ENCODE data around the gene C6orf132.

Gene C6orf132

GRCh38 chr6:42136508-42137193 lies 5.8 kb downstream of the C6orf132 start:
- FAIRE-seq (no peak), DNase-seq (ENCODE audit: insufficient read length, low spot score) (peak; percentile 52)

GRCh38 chr6:42135722-42136121 lies 6.7 kb downstream of the C6orf132 start:
- DNase-seq (ENCODE audit: insufficient read length, low spot score), result no peak
- no peak for FAIRE-seq

GRCh38 chr6:42135161-42135560 lies 7.3 kb downstream of the C6orf132 start:
- no peak for DNase-seq (ENCODE audit: insufficient read length, low spot score)
- no peak for FAIRE-seq

- no peak for DNase-seq (ENCODE audit: insufficient read length, low spot score)
These were observed 8.5 kb downstream of the C6orf132 start for GRCh38 chr6:42133926-42134325.

GRCh38 chr6:42131531-42131930 lies 10.9 kb downstream of the C6orf132 start:
- DNase-seq (ENCODE audit: insufficient read length, low spot score), result no peak
- no peak for FAIRE-seq

More at GRCh38 chr6:42133926-42134325, 8.5 kb downstream of the C6orf132 start:
- no peak for FAIRE-seq

GRCh38 chr6:42129360-42129676 lies 13.1 kb downstream of the C6orf132 start:
- no peak for DNase-seq (ENCODE audit: insufficient read length, low spot score)
- no peak for FAIRE-seq

- no peak for DNase-seq (ENCODE audit: insufficient read length, low spot score)
- FAIRE-seq, result no peak
These were observed 13.7 kb downstream of the C6orf132 start for GRCh38 chr6:42128460-42129359.

- no peak for DNase-seq (ENCODE audit: insufficient read length, low spot score)
- FAIRE-seq, result no peak
These were observed 16.8 kb downstream of the C6orf132 start for GRCh38 chr6:42125663-42126062.

- FAIRE-seq (no peak), DNase-seq (ENCODE audit: insufficient read length, low spot score) (no peak)
These were observed 17.2 kb downstream of the C6orf132 start for GRCh38 chr6:42125231-42125630.

GRCh38 chr6:42124223-42124836 lies 18.1 kb downstream of the C6orf132 start:
- no peak for FAIRE-seq
- DNase-seq (ENCODE audit: insufficient read length, low spot score), result no peak

GRCh38 chr6:42123379-42124103 lies 18.9 kb downstream of the C6orf132 start:
- FAIRE-seq (no peak), DNase-seq (ENCODE audit: insufficient read length, low spot score) (no peak)

GRCh38 chr6:42120895-42121865 lies 21.2 kb downstream of the C6orf132 start:
- no peak for FAIRE-seq

GRCh38 chr6:42118162-42119001 lies 24.0 kb downstream of the C6orf132 start:
- FAIRE-seq, result no peak
- no peak for DNase-seq (ENCODE audit: insufficient read length, low spot score)

More at GRCh38 chr6:42120895-42121865, 21.2 kb downstream of the C6orf132 start:
- no peak for DNase-seq (ENCODE audit: insufficient read length, low spot score)

GRCh38 chr6:42117843-42118161 lies 24.6 kb downstream of the C6orf132 start:
- DNase-seq (ENCODE audit: insufficient read length, low spot score) (no peak), FAIRE-seq (no peak)

- FAIRE-seq, result no peak
- no peak for DNase-seq (ENCODE audit: insufficient read length, low spot score)
These were observed 28.3 kb downstream of the C6orf132 start for GRCh38 chr6:42113936-42114636.

GRCh38 chr6:42112351-42112750 lies 30.1 kb downstream of the C6orf132 start:
- FAIRE-seq (no peak), DNase-seq (ENCODE audit: insufficient read length, low spot score) (no peak)

- no peak for DNase-seq (ENCODE audit: insufficient read length, low spot score)
- FAIRE-seq, result no peak
These were observed 31.7 kb downstream of the C6orf132 start for GRCh38 chr6:42110683-42111082.

GRCh38 chr6:42108071-42108470 lies 34.3 kb downstream of the C6orf132 start:
- no peak for FAIRE-seq
- no peak for DNase-seq (ENCODE audit: insufficient read length, low spot score)

Measured in GM19239 (cell line).